Adrenal gland (tissue), 5 donors: ENCODE measurements around the gene TIMM17A.

ENCODE experiments used
- CTCF ChIP-seq, 6 experiments: fragments of 450-650 bp in 4 of 6; fragments of 200-600 bp in 2 of 6; sonication (generic) in 1 of 6; IDR thresholded peaks; 1 replicate in 5 of 6; 2 replicates in 1 of 6; pipeline versions ENCODE4 v1.5.1 to v1.8.0; 2016 to 2021; ENCODE audit warnings: antibody characterized with exemption in 6 of 6, mild to moderate bottlenecking in 2 of 6, moderate library complexity in 1 of 6
- POLR2A ChIP-seq, 2 donors: fragments of 450-650 bp; IDR thresholded peaks; one replicate each; pipeline ENCODE4 v1.6.1; 2017; ENCODE audit warnings: antibody characterized with exemption in 2 of 2, mild to moderate bottlenecking in 2 of 2, moderate library complexity in 1 of 2
- donor health status: DM: no; HTN: no; CAD: no.

- TF ChIP-seq POLR2A (IDR thresholded peaks at IDR 0.05) (no peak), CTCF (IDR thresholded peaks at IDR 0.05) (no peak)
These were observed 3.0 kb downstream of the TIMM17A start for GRCh38 chr1:201958348-201958747.
